GM18498 (cell line): Measurements from ENCODE around the gene MTMR4.
"Not testable (repeated sequence)": the region's sequence is repeated elsewhere in the genome, so short reads cannot be mapped to it uniquely, and the experiment has no call there.

Experiments
- ATAC-seq: cut with Tn5 transposase; IDR thresholded peaks from one replicate; pipeline ENCODE4 v1.9.1; 2021; ENCODE audit warnings: mild to moderate bottlenecking, moderate library complexity; ENCODE audit not compliant: unreplicated experiment

MTMR4 gene

GRCh38 chr17:58493506-58493905, 20.9 kb downstream of the MTMR4 start:
- ATAC-seq: no peak

DNA sequence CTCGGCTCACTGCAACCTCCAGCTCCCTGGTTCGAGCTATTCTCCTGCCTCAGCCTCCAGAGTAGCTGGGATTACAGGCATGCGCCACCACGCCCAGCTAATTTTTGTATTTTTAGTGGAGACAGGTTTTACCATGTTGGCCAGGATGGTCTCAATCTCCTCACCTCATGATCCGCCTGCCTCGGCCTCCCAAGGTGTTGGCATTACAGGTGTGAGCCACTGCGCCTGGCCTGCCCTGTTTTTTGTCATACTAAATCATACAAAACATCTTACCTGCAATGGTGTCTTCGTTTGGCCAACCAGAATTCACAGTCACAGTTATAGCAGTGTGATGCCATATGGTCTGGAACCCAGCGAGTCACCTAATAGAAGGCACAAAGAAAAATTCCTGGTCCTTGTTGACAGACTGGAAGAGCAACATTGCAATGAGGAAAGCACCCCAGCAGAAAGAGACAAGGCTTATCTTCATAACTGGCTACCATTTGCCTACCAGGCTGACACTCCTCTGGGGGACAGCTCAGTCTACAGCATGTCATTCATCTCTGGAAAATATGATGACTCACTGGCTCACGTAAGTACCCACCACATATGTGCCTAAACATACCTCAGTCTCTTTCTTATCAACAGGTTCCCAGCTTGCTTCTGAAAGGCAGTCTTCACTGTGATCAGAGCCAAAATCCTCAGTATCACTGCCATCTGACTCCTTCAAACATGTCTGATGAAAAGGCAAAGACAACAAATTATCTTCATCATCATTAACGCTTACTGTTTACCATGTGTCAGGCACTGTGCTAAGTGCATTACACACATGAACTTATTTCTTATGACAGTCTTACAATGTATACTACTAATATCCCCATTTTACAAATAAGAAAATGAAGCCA, 22.0 kb downstream of the MTMR4 start:
- ATAC-seq: no peak

GRCh38 chr17:58491510-58492045, 22.9 kb downstream of the MTMR4 start:
- no peak for ATAC-seq

GRCh38 chr17:58488428-58488890, 26.0 kb downstream of the MTMR4 start:
- no peak for ATAC-seq

DNA sequence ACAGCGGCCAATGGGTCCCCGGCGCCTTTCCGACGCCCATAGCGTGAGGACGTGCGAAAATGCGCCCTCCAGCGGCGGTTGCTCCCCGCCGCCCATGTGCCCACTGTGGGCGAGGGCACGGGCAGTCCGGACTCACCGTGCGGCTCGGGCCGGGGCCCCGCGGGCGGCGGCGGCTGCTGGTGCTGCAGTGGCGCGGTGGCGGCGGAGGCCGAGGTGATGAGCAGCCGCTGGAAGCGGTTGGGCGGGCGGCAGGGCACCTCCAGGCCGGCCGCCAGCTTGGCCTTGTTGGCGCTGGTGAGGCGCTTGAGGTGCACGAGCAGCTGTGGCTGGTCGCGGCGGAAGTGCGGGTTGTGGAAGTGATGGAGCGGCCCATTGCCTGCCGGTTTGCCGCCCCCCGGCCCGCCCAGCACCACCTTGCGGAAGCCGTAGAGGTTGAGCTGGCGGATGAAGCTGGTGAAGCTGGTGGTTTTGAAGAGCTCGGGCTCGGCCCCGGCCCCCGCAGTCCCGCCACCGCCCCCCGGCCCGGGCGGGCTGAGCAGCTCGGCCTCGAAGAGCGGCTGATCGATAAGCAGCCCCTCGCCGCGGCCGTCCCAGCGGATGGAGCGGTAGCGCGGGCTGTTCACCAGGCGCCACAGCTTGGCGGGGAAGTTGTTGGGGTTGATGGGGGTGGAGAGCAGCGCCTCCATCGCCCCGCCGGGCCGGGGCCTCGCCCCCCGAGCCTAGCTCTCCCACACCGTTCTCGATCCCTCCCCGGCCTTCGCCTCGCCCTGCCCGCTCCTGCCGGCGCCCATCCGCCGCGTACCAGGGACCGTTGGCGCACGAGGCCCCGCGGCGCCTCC, 26.6 kb downstream of the MTMR4 start, which contains the start of gene HSF5:
HSF5 (minus strand) TSS at position 820 of the 839 bp plus-strand sequence; CDS start at position 686, 134 bp downstream.
- ATAC-seq: peak; percentile 62

DNA sequence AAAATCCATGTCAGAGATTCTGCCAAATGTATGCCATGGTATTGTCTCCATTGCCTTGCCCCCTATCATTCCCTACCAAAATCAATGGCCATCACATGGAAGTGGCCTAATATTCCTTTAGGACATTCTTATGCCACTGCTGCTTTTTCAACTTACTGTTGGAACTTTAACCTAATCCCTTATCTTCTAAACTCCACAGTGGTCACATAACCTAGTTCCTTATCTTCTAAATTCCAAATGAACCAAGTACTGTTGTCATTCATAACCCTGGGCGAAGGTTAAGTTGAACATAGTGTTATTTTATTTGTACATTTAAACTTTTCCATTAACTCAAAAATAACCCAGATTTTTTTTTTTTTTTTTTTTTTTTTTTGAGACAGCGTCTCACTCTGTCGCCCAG, 29.8 kb downstream of the MTMR4 start:
- no peak for ATAC-seq

- ATAC-seq: not testable (repeated sequence)
These were observed 32.6 kb downstream of the MTMR4 start for GRCh38 chr17:58481798-58482197.

- no peak for ATAC-seq
These were observed 34.3 kb downstream of the MTMR4 start for GRCh38 chr17:58480090-58480489.

DNA sequence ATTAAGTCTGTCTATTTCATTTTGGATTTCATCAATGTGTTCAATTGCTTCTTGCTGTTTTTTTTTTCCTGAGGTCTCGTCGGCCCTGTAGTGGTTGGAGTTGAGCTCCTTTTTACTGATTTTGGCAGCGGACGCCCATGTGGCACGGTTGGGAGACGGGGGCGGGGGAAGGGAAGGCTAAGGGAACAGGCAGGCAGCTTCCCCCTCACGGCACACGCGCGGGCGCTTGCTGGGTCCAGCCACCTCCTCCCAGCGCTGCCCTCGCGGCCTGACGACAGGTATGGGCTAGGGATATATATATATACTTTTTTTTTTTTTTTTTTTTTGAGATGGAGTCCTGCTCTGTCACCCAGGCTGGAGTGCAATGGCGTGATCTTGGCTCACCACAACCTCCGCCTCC, 37.6 kb downstream of the MTMR4 start:
- no peak for ATAC-seq

GRCh38 chr17:58475985-58476384, 38.5 kb downstream of the MTMR4 start:
- no peak for ATAC-seq

- no peak for ATAC-seq
These were observed 44.1 kb downstream of the MTMR4 start for GRCh38 chr17:58470356-58470755.

DNA sequence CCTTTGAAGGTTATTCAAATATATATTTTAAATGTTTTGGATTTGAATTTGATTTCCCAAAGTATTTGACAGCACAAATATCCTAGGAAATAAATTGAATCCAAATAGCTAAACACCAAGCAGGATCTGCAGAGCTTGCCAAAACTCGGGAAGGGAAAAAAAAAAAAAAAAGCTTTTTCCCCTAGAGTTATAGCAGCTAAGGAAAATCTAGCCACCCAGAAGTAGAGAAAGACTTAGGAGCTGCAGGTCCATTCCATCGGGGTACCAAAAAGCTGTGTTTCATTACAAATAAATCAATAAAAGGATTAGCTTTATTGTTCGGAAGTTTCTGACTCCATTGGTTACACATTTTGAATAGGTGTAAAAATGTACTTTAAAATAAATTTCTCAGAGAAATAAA, 45.5 kb downstream of the MTMR4 start:
- no peak for ATAC-seq

DNA sequence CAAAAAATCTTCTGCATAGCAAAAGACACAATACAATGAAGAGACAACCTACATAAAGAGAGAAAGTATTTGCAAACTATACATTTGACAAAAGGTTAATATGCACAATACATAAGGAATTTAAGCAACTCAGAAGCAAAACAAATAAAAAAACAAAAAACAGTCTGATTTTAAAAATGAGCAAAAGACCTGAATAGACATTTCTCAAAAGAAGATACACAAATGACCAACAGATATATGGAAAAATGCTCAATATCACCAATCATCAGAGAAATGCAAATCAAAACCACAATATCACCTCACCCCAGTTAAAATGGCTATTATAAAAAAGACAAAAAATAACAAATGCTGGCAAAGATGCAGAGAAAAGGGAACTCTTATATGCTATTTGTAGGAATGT, 58.9 kb downstream of the MTMR4 start:
- ATAC-seq: no peak

GRCh38 chr17:58452738-58453137, 61.7 kb downstream of the MTMR4 start:
- ATAC-seq: no peak

DNA sequence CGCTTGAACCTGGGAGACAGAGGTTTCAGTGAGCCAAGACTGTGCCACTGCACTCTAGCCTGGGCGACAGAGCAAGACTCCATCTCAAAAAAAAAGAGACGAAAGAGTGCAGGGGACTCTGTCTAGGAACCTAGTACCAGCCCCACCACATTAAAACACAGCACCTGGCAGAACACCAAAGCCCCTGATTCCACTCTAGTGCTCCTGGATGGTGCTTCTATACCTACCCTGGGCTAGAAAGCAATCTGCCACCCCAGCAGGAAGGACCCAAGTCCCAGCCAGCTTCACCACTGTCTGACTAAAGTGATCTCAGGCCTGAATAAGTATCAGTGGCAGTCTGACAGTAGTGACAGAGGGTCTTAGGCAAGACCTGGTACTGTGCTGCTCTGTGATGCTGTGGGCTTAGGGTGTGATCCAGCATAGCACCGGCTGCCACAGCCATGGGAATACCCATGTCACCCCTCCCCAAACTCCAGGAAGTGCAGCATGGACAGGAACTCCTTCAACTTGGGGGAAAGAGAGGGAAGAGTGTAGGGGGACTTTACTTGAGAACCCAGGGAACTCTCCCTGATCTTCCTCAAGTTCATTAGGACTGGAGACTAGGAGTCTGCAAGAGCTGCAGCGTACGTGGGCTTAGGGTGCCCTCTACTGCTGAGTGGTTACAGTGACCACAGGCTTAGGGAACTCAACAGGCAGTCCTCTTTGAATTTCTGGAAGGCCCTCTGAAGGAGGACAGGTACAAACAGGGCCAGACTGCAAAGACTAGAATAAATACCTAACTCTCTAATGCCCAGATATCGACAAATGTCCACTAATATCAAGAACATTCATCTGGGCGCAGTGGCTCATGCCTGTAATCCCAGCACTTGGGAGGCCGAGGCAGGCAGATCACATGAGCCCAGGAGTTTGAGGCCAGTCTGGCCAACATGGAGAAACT, 67.1 kb downstream of the MTMR4 start:
- no peak for ATAC-seq

GRCh38 chr17:58446086-58446485, 68.4 kb downstream of the MTMR4 start:
- no peak for ATAC-seq
